Endothelial cell of umbilical vein (primary cell): ENCODE data around the gene RTEL1. TPM values are rescaled to one million over a fixed set of nuclear protein-coding genes. Genes with fewer than 3 reads are reported as not detected.

Experiments used
- BruUV-seq: library from RNA; stranded (reverse); fragments of 400-500 nt; replicated peaks from 2 replicates; lab custom pipeline; 2021; lab: Mats Ljungman, UMichigan
- CTCF ChIA-PET: fragments of 300-600, 350-600 bp; sonication (Branson Sonifier 250); formaldehyde crosslinking; loops from one replicate; lab custom pipeline; 2021; ENCODE audit warnings: antibody characterized with exemption, inconsistent platforms; lab: Charles Lee
- POLR2A ChIA-PET: fragments of 300-600, 350-600 bp; sonication (Branson Sonifier 250); formaldehyde crosslinking; loops from one replicate; lab custom pipeline; 2021; ENCODE audit warnings: antibody characterized with exemption, inconsistent platforms; lab: Charles Lee
- DNase-seq: peaks from one replicate; pipeline ENCODE4 v3.0.0-alpha.2; 2011; ENCODE audit warnings: low read depth, low spot score
- FAIRE-seq: peaks from 2 replicates; lab custom pipeline; 2011; peaks lifted over from hg19 to GRCh38; lab: Jason Lieb, UNC
- H2AFZ ChIP-seq: 2 replicates; pipeline ENCODE4 v1.6.0; 2012; ENCODE audit warnings: low read depth, low read length, control low read depth, inconsistent platforms
- H3K27ac ChIP-seq: 2 replicates; pipeline ENCODE4 v1.5.1; 2011; ENCODE audit warnings: low read depth, mild to moderate bottlenecking, control low read depth, low read length, moderate library complexity; ENCODE audit not compliant: insufficient read depth
- H3K27me3 ChIP-seq, 2 experiments: 2 replicates each; pipeline versions ENCODE4 v1.6.0 to v1.6.1; 2011; ENCODE audit warnings: low read length in 2 of 2, mixed read lengths in 1 of 2; ENCODE audit not compliant: control insufficient read depth in 2 of 2, insufficient read depth in 2 of 2
- H3K36me3 ChIP-seq, 2 experiments: 2 replicates in 1 of 2; 3 replicates in 1 of 2; pipeline ENCODE4 v1.5.1; 2011; ENCODE audit warnings: low read length in 2 of 2, mild to moderate bottlenecking in 1 of 2, moderate library complexity in 1 of 2; ENCODE audit not compliant: control insufficient read depth in 2 of 2, insufficient read depth in 2 of 2; ENCODE audit errors: extremely low read depth in 1 of 2
- H3K4me1 ChIP-seq: 3 replicates; pipeline ENCODE4 v1.5.1; 2011; ENCODE audit warnings: mild to moderate bottlenecking, low read length; ENCODE audit not compliant: control insufficient read depth, insufficient read depth; ENCODE audit errors: extremely low read depth
- H3K4me2 ChIP-seq: 2 replicates; pipeline ENCODE4 v1.6.1; 2011; ENCODE audit warnings: low read length, control low read depth, mixed read lengths; ENCODE audit not compliant: insufficient read depth
- H3K4me3 ChIP-seq, 3 experiments: fragments of 200-600 bp in 1 of 3; sonication (generic), shearing (Covaris generic) in 1 of 3; replicated peaks in 1 of 3; 2 replicates each; pipeline ENCODE4 v1.5.1; 2011 to 2016; ENCODE audit warnings: control low read depth in 3 of 3, low read length in 3 of 3, mild to moderate bottlenecking in 2 of 3, inconsistent platforms in 1 of 3, low read depth in 1 of 3, moderate library complexity in 1 of 3; ENCODE audit not compliant: insufficient read depth in 1 of 3
- H3K79me2 ChIP-seq: 2 replicates; pipeline ENCODE4 v1.6.0; 2012; ENCODE audit warnings: low read length, inconsistent platforms; ENCODE audit not compliant: control insufficient read depth, insufficient read depth
- H3K9ac ChIP-seq: replicated peaks from 2 replicates; pipeline ENCODE3; 2011; ENCODE audit warnings: low read length, control low read depth; ENCODE audit not compliant: insufficient read depth; ENCODE audit errors: extremely low read depth
- H3K9me1 ChIP-seq: replicated peaks from 3 replicates; pipeline ENCODE4 v1.6.0; 2011; ENCODE audit warnings: mild to moderate bottlenecking, low read length; ENCODE audit not compliant: control insufficient read depth, insufficient read depth; ENCODE audit errors: extremely low read depth
- H3K9me3 ChIP-seq: replicated peaks from 2 replicates; pipeline ENCODE4 v1.5.1; 2012; ENCODE audit warnings: low read length, inconsistent platforms; ENCODE audit not compliant: control insufficient read depth, insufficient read depth
- H4K20me1 ChIP-seq: replicated peaks from 2 replicates; pipeline ENCODE3; 2011; ENCODE audit warnings: mild to moderate bottlenecking, low read length; ENCODE audit not compliant: control insufficient read depth, insufficient read depth; ENCODE audit errors: extremely low read depth
- EZH2 ChIP-seq: IDR thresholded peaks from 2 replicates; pipeline ENCODE4 v1.6.1; 2012; ENCODE audit warnings: borderline replicate concordance, low read depth, mild to moderate bottlenecking, moderate library complexity, low read length, inconsistent platforms; ENCODE audit not compliant: severe bottlenecking
- FOS ChIP-seq: IDR thresholded peaks from 2 replicates; pipeline ENCODE4 v1.6.1; 2011; ENCODE audit warnings: mild to moderate bottlenecking, low read length, moderate library complexity, borderline replicate concordance; ENCODE audit not compliant: insufficient read depth
- JUN ChIP-seq: IDR thresholded peaks from 2 replicates; pipeline ENCODE4 v1.6.1; 2011; ENCODE audit warnings: borderline replicate concordance, low read depth; ENCODE audit not compliant: insufficient read length, insufficient read depth
- MAX ChIP-seq: IDR thresholded peaks from 2 replicates; pipeline ENCODE4 v1.6.1; 2011; ENCODE audit not compliant: insufficient read depth, insufficient read length
- POLR2AphosphoS5 ChIP-seq: IDR thresholded peaks from 2 replicates; pipeline ENCODE4 v1.6.1; 2012; ENCODE audit warnings: low read depth, mild to moderate bottlenecking, control low read depth, low read length, moderate library complexity; ENCODE audit not compliant: insufficient read depth
- dilution Hi-C: fragments of 300-500 bp; cut with MboI; formaldehyde crosslinking; loops from one replicate; pipeline ENCODE4 v1.15.0; 2019; ENCODE audit warnings: low sequenced_read_pairs; ENCODE audit not compliant: extremely low pct_ligation_motif_present
- intact Hi-C: fragments of 100-400 bp; cut with micrococcal nuclease; formaldehyde crosslinking; loops from one replicate; pipeline ENCODE4 v1.10.0; 2022
- polyA plus RNA-seq, 4 experiments: library from polyadenylated mRNA; depleted of rRNA in 3 of 4; stranded (reverse) in 3 of 4; unstranded in 1 of 4; fragments of >200 nt; gene quantifications; 2 replicates each; pipeline versions ENCODE4 v1.2.1 to v1.2.3, GENCODE V29; 2011 to 2012; ENCODE audit warnings: missing spikeins in 1 of 4
- total RNA-seq: library from RNA; stranded (reverse); gene quantifications from 2 replicates; pipeline ENCODE4 v1.2.3, GENCODE V29; 2021

RTEL1 gene
- total and polyA plus RNA-seq, 2 donors (not counting 3 experiments of a cell fraction or from before 2014, with no cell fraction given), result 17.0 to 44.9 TPM

- H3K9me1 ChIP-seq, result no peaks in the 10 kb centered on the region
- ChIA-PET CTCF (no interaction called here), POLR2A (interaction anchor here (0.6 kb wide), 1 partner anchor 12 kb away, joined by 3 read pairs; no protein-coding TSS in a partner anchor)
- dilution Hi-C loops, result no loop called here
- no peaks in the 10 kb centered on the region for H3K9me3 ChIP-seq
- FAIRE-seq, result no peak
- no peaks in the 10 kb centered on the region for H4K20me1 ChIP-seq
- H3K4me2 ChIP-seq, result no peak overlapping the region
- H3K27me3 ChIP-seq, result no peaks in the 10 kb centered on the region
- DNase-seq, result no peak
- intact Hi-C loops, result no loop called here
- BruUV-seq, result no TSS peak
- H3K27ac ChIP-seq, result no peak overlapping the region
- H3K79me2 ChIP-seq, result peaks cover 16% of the 10 kb centered on the region
- no peak overlapping the region for H3K4me3 ChIP-seq
- peaks cover 31% of the 10 kb centered on the region for H3K4me1 ChIP-seq
- H3K36me3 ChIP-seq, result peaks cover 8 to 17% of the 10 kb centered on the region in 2 experiments
- H2AFZ ChIP-seq, result no peak overlapping the region
- no peak overlapping the region for H3K9ac ChIP-seq
- no peak for TF ChIP-seq POLR2AphosphoS5
- TF ChIP-seq EZH2, result no peak
These were observed 44.0 kb downstream of the RTEL1 start for GRCh38 chr20:63702036-63702665.

GRCh38 chr20:63702751-63703470, 44.8 kb downstream of the RTEL1 start:
- Histone ChIP-seq H3K27ac (no peak overlapping the region), H3K9ac (no peak overlapping the region), H3K4me3 (no peak overlapping the region), H3K79me2 (peaks cover 21% of the 10 kb centered on the region), H3K9me3 (no peaks in the 10 kb centered on the region), H3K4me2 (no peak overlapping the region), H4K20me1 (no peaks in the 10 kb centered on the region), H3K4me1 (peaks cover 23% of the 10 kb centered on the region), H3K9me1 (no peaks in the 10 kb centered on the region), H3K27me3 (no peaks in the 10 kb centered on the region), H3K36me3 (peaks cover 8 to 17% of the 10 kb centered on the region in 2 experiments), H2AFZ (no peak overlapping the region)
- dilution Hi-C loops (no loop called here), intact Hi-C loops (no loop called here)
- TF ChIP-seq FOS (no peak), EZH2 (no peak), MAX (no peak), JUN (no peak)
- no TSS peak for BruUV-seq
- no peak for DNase-seq
- ChIA-PET CTCF (no interaction called here), POLR2A (no interaction called here)
- FAIRE-seq, result no peak
